ENCODE data around the gene HAUS6. TPM values are rescaled to one million over a fixed set of nuclear protein-coding genes. Genes with fewer than 3 reads are reported as not detected.
"Not testable (repeated sequence)": the region's sequence is repeated elsewhere in the genome, so short reads cannot be mapped to it uniquely, and the experiment has no call there.

Gene HAUS6
- total RNA-seq = 6.2 TPM

- DNase-seq (ENCODE audit: low read depth in 2 of 3, low spot score in 2 of 3) = peak; percentile 83 to 99 (median 98)
Observed at GRCh38 chr9:19102631-19103345, at the start of gene HAUS6. HAUS6 (minus strand) TSS chr9:19102904; CDS start chr9:19102651, 253 bp downstream.

GRCh38 chr9:19152160-19152498, 49.4 kb upstream of the HAUS6 start:
- not testable (repeated sequence) for DNase-seq (ENCODE audit: low read depth in 2 of 3, low spot score in 2 of 3)

- no peak for DNase-seq (ENCODE audit: low read depth in 2 of 3, low spot score in 2 of 3)
Observed at GRCh38 chr9:19151425-19152159, 48.9 kb upstream of the HAUS6 start.

- no peak for DNase-seq (ENCODE audit: low read depth in 2 of 3, low spot score in 2 of 3)
Observed at GRCh38 chr9:19149230-19149629, 46.5 kb upstream of the HAUS6 start.

- no peak for DNase-seq (ENCODE audit: low read depth in 2 of 3, low spot score in 2 of 3)
Observed at GRCh38 chr9:19148187-19148586, 45.5 kb upstream of the HAUS6 start.

- no peak for DNase-seq (ENCODE audit: low read depth in 2 of 3, low spot score in 2 of 3)
Observed at GRCh38 chr9:19146441-19147024, 43.8 kb upstream of the HAUS6 start.

- peak in 1 of 3 donors; percentile 14 for DNase-seq (ENCODE audit: low read depth in 2 of 3, low spot score in 2 of 3)
Observed at GRCh38 chr9:19145881-19146280, 43.2 kb upstream of the HAUS6 start.

- no peak for DNase-seq (ENCODE audit: low read depth in 2 of 3, low spot score in 2 of 3)
Observed at GRCh38 chr9:19140259-19140658, 37.6 kb upstream of the HAUS6 start.

GRCh38 chr9:19138084-19138483, 35.4 kb upstream of the HAUS6 start:
- no peak for DNase-seq (ENCODE audit: low read depth in 2 of 3, low spot score in 2 of 3)

GRCh38 chr9:19137282-19137681, 34.6 kb upstream of the HAUS6 start:
- no peak for DNase-seq (ENCODE audit: low read depth in 2 of 3, low spot score in 2 of 3)

GRCh38 chr9:19136129-19136528, 33.4 kb upstream of the HAUS6 start:
- DNase-seq (ENCODE audit: low read depth in 2 of 3, low spot score in 2 of 3) = no peak

GRCh38 chr9:19133549-19134345, 31.0 kb upstream of the HAUS6 start:
- no peak for DNase-seq (ENCODE audit: low read depth in 2 of 3, low spot score in 2 of 3)

GRCh38 chr9:19130436-19130835, 27.7 kb upstream of the HAUS6 start:
- no peak for DNase-seq (ENCODE audit: low read depth in 2 of 3, low spot score in 2 of 3)

GRCh38 chr9:19127871-19128500, 25.3 kb upstream of the HAUS6 start:
- peak; percentile 13 to 43 (median 17) for DNase-seq (ENCODE audit: low read depth in 2 of 3, low spot score in 2 of 3)

- no peak for DNase-seq (ENCODE audit: low read depth in 2 of 3, low spot score in 2 of 3)
Observed at GRCh38 chr9:19124430-19124793, 21.7 kb upstream of the HAUS6 start.

- no peak for DNase-seq (ENCODE audit: low read depth in 2 of 3, low spot score in 2 of 3)
Observed at GRCh38 chr9:19122490-19123042, 19.9 kb upstream of the HAUS6 start.

- no peak for DNase-seq (ENCODE audit: low read depth in 2 of 3, low spot score in 2 of 3)
Observed at GRCh38 chr9:19120877-19121276, 18.2 kb upstream of the HAUS6 start.

- DNase-seq (ENCODE audit: low read depth in 2 of 3, low spot score in 2 of 3) = no peak
Observed at GRCh38 chr9:19119801-19120440, 17.2 kb upstream of the HAUS6 start.

GRCh38 chr9:19119246-19119645, 16.5 kb upstream of the HAUS6 start:
- DNase-seq (ENCODE audit: low read depth in 2 of 3, low spot score in 2 of 3) = peak in 1 of 3 donors; percentile 18
